B cell (primary cell): ENCODE measurements around the gene PMP22. TPM values are rescaled to one million over a fixed set of nuclear protein-coding genes. Genes with fewer than 3 reads are reported as not detected.

Source experiments
- ATAC-seq: fragments of 200-7000 bp; cut with Tn5 transposase; one replicate; pipeline ENCODE4 v1.10.0; 2021; ENCODE audit warnings: low read depth, mild to moderate bottlenecking, moderate number of reproducible peaks, moderate library complexity
- CTCF ChIA-PET: fragments of 350-600 bp; sonication (Branson Sonifier 250); formaldehyde crosslinking; loops from one replicate; lab custom pipeline; 2021; ENCODE audit warnings: antibody characterized with exemption, inconsistent platforms; lab: Charles Lee
- POLR2A ChIA-PET: fragments of 350-600 bp; sonication (Branson Sonifier 250); formaldehyde crosslinking; loops from one replicate; lab custom pipeline; 2021; ENCODE audit warnings: antibody characterized with exemption; lab: Charles Lee
- DNase-seq: peaks from one replicate; pipeline ENCODE4 v3.0.0; 2013
- H2AFZ ChIP-seq: 2 replicates; pipeline ENCODE4 v1.6.1; 2012; ENCODE audit warnings: mild to moderate bottlenecking, low read depth, low read length; ENCODE audit not compliant: insufficient read depth, poor library complexity, severe bottlenecking
- H3K27ac ChIP-seq, 2 donors: 1 replicate in 1 of 2; 2 replicates in 1 of 2; pipeline ENCODE4 v1.5.1; 2012 to 2013; ENCODE audit warnings: low read length in 2 of 2, mild to moderate bottlenecking in 2 of 2, moderate library complexity in 1 of 2
- H3K27me3 ChIP-seq, 4 experiments: fragments of 200-600 bp in 1 of 4; sonication (generic) in 1 of 4; replicated peaks in 1 of 4; 1 replicate in 2 of 4; 2 replicates in 2 of 4; pipeline versions ENCODE4 v1.6.1 to v1.7.0; 2013 to 2016; ENCODE audit warnings: low read length in 3 of 4, mild to moderate bottlenecking in 2 of 4, mixed read lengths in 1 of 4, moderate library complexity in 1 of 4; ENCODE audit not compliant: insufficient read depth in 4 of 4, control insufficient read depth in 3 of 4; ENCODE audit errors: control extremely low read depth in 1 of 4
- H3K36me3 ChIP-seq, 2 experiments: replicated peaks in 1 of 2; 1 replicate in 1 of 2; 2 replicates in 1 of 2; pipeline versions ENCODE4 v1.6.1 to v1.7.1; 2013; ENCODE audit warnings: low read length in 1 of 2; ENCODE audit not compliant: insufficient read depth in 2 of 2, control insufficient read depth in 1 of 2; ENCODE audit errors: control extremely low read depth in 1 of 2, extremely low read depth in 1 of 2
- H3K4me1 ChIP-seq, 2 donors: fragments of 200-600 bp in 1 of 2; sonication (generic) in 1 of 2; 1 replicate in 1 of 2; 2 replicates in 1 of 2; pipeline versions ENCODE4 v1.5.1 to v1.6.1; 2013 to 2017; ENCODE audit warnings: low read length in 2 of 2; ENCODE audit not compliant: control insufficient read depth in 2 of 2, insufficient read depth in 2 of 2
- H3K4me2 ChIP-seq: replicated peaks from 2 replicates; pipeline ENCODE3; 2012; ENCODE audit warnings: mild to moderate bottlenecking, low read depth, low read length; ENCODE audit not compliant: poor library complexity, severe bottlenecking
- H3K4me3 ChIP-seq, 5 experiments: fragments of 200-600 bp in 1 of 5; sonication (generic) in 1 of 5; 1 replicate in 3 of 5; 2 replicates in 2 of 5; pipeline versions ENCODE4 v1.5.1 to v1.7.0; 2011 to 2016; ENCODE audit warnings: low read length in 4 of 5, mild to moderate bottlenecking in 4 of 5, low read depth in 2 of 5, control low read depth in 1 of 5, moderate library complexity in 1 of 5; ENCODE audit not compliant: insufficient read depth in 1 of 5; ENCODE audit errors: control extremely low read depth in 1 of 5, extremely low read depth in 1 of 5
- H3K79me2 ChIP-seq: fragments of 200-600 bp; sonication (generic); one replicate; pipeline ENCODE4 v1.6.0; 2016; ENCODE audit warnings: low read length; ENCODE audit not compliant: control insufficient read depth, insufficient read depth
- H3K9ac ChIP-seq: fragments of 200-600 bp; sonication (generic); 2 replicates; pipeline ENCODE4 v1.6.1; 2017; ENCODE audit warnings: mild to moderate bottlenecking, low read length, moderate library complexity
- H3K9me3 ChIP-seq, 3 donors: one replicate each; pipeline versions ENCODE4 v1.6.1 to v1.7.1; 2013; ENCODE audit warnings: low read length in 2 of 3; ENCODE audit not compliant: control insufficient read depth in 2 of 3, insufficient read depth in 1 of 3; ENCODE audit errors: control extremely low read depth in 1 of 3
- H4K20me1 ChIP-seq: 2 replicates; pipeline ENCODE4 v1.6.0; 2012; ENCODE audit warnings: mild to moderate bottlenecking, low read length; ENCODE audit not compliant: insufficient read depth, control insufficient read depth, poor library complexity, severe bottlenecking
- H3K27ac Mint-ChIP-seq: one replicate; pipeline ENCODE4 v1.8.0; 2021; ENCODE audit warnings: mixed read lengths
- H3K27me3 Mint-ChIP-seq: one replicate; pipeline ENCODE4 v1.8.0; 2021; ENCODE audit warnings: mixed read lengths
- H3K4me1 Mint-ChIP-seq: one replicate; pipeline ENCODE4 v1.8.0; 2021; ENCODE audit warnings: mixed read lengths
- H3K4me3 Mint-ChIP-seq: one replicate; pipeline ENCODE4 v1.8.0; 2021; ENCODE audit warnings: mixed read lengths
- H3K9me3 Mint-ChIP-seq: one replicate; pipeline ENCODE4 v1.8.0; 2022; ENCODE audit warnings: mixed read lengths; ENCODE audit not compliant: insufficient read depth
- EZH2 ChIP-seq: IDR thresholded peaks from 2 replicates; pipeline ENCODE4 v1.6.1; 2012; ENCODE audit warnings: borderline replicate concordance, low read depth, mild to moderate bottlenecking, moderate library complexity, low read length; ENCODE audit not compliant: insufficient read depth, poor library complexity, severe bottlenecking
- WGBS: methylation state at CpG from one replicate; pipeline ENCODE4 v1.1.5; 2013; ENCODE audit warnings: missing lambda C conversion rate; ENCODE audit not compliant: insufficient coverage; 5-methylcytosine and 5-hydroxymethylcytosine counted together
- intact Hi-C: fragments of 100-400 bp; cut with micrococcal nuclease; formaldehyde crosslinking; loops from one replicate; pipeline ENCODE4 v1.10.0; 2022
- polyA plus RNA-seq: library from polyadenylated mRNA; depleted of rRNA; stranded (reverse); fragments of >200 nt; gene quantifications from 2 replicates; pipeline ENCODE4 v1.2.3, GENCODE V29; 2012
- total RNA-seq, 2 donors: library from RNA; stranded (reverse); fragments of 120-200 nt in 1 of 2; gene quantifications; 1 replicate in 1 of 2; 2 replicates in 1 of 2; pipeline versions ENCODE4 v1.2.3 to v1.2.4, GENCODE V29; 2013 to 2022
- TF ChIP-seq, protein P1 (sequence below): fragments of 200-600 bp; IDR thresholded peaks from one replicate; pipeline ENCODE4 v1.8.0; 2022; ENCODE audit warnings: antibody characterized with exemption, mild to moderate bottlenecking

Gene PMP22
- total and polyA plus RNA-seq, 2 donors (not counting 1 experiment from before 2014, with no cell fraction given), result 0.71 TPM; not detected in 1

DNA sequence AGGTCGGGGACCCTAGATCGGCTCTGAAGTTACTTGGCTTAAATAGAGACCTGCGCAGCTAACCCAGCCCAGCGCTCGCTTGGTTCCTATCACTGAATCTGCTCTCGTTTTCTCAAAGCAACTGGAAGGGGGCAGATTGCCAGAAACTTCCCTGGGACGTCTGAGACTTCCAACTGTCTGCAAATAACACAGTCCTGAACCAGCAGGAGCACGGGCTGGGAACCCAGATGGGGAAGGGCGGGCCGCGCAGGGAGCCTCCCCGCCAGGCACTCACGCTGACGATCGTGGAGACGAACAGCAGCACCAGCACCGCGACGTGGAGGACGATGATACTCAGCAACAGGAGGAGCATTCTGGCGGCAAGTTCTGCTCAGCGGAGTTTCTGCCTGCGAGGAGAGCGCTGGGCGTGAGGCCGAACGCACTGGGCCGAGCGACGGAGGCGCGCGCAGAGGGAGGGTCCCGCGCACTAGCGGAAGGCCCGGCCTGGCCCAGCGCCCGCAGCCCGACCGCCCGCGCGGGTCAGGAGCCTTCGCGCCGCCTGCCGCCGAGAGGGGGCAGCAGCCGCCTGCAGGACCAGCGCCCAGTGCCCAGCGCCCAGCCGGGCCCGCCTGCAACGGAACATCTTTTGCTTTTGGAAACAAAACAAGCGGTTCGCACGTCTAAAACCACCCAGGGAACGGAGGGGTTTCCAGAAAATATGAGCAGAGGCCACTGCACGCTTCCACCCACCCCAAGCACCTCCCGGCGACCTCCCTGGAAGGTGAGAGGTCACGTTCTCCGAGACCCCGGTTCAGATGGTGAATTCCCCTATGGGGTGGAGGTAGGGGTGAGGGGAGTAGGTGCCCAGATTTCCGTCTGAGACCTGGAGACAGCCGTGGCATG, 4.5 kb downstream of the PMP22 start:
- peak overlapping the region; percentile 64 for H2AFZ ChIP-seq
- peaks cover 0 to 50% (median 25%) of the 10 kb centered on the region in 4 experiments for H3K27me3 ChIP-seq
- CTCF ChIA-PET, result no interaction called here

More for the DNA sequence above, 4.5 kb downstream of the PMP22 start:
- DNase-seq (peak; percentile 46), ATAC-seq (peak; percentile 51)
- Histone ChIP-seq H3K79me2 (no peaks in the 10 kb centered on the region), H3K4me3 (peak overlapping the region in 3 of 5 experiments; percentile 28 to 49 (median 45)), H3K9me3 (peaks cover 0 to 9% (median 0%) of the 10 kb centered on the region in 3 donors), H4K20me1 (no peaks in the 10 kb centered on the region), H3K4me2 (peak overlapping the region; percentile 69), H3K27ac (no peak overlapping the region), H3K9ac (peak overlapping the region; percentile 42), H3K4me1 (peaks cover 12 to 16% of the 10 kb centered on the region in 2 donors), H3K36me3 (no peaks in the 10 kb centered on the region)
- Mint-ChIP-seq H3K27ac (no peak overlapping the region), H3K9me3 (no peaks in the 10 kb centered on the region), H3K4me3 (peak overlapping the region; percentile 84), H3K4me1 (peaks cover 18% of the 10 kb centered on the region), H3K27me3 (peaks cover 64% of the 10 kb centered on the region)
- intact Hi-C loops, result no loop called here
- TF ChIP-seq, protein P1, sequence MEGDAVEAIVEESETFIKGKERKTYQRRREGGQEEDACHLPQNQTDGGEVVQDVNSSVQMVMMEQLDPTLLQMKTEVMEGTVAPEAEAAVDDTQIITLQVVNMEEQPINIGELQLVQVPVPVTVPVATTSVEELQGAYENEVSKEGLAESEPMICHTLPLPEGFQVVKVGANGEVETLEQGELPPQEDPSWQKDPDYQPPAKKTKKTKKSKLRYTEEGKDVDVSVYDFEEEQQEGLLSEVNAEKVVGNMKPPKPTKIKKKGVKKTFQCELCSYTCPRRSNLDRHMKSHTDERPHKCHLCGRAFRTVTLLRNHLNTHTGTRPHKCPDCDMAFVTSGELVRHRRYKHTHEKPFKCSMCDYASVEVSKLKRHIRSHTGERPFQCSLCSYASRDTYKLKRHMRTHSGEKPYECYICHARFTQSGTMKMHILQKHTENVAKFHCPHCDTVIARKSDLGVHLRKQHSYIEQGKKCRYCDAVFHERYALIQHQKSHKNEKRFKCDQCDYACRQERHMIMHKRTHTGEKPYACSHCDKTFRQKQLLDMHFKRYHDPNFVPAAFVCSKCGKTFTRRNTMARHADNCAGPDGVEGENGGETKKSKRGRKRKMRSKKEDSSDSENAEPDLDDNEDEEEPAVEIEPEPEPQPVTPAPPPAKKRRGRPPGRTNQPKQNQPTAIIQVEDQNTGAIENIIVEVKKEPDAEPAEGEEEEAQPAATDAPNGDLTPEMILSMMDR, result peak; percentile 39
- TF ChIP-seq EZH2, result no peak
- POLR2A ChIA-PET, result no interaction called here
- 3% methylated on average over 59 of the region's 67 CpGs for WGBS
